CD14-positive monocyte (primary cell): ENCODE results near the gene HKDC1. TPM values are rescaled to one million over a fixed set of nuclear protein-coding genes. Genes with fewer than 3 reads are reported as not detected.

Experiments used
- DNase-seq, 3 donors: peaks; one replicate each; pipeline ENCODE4 v3.0.0-alpha.2; 2011 to 2022
- H2AFZ ChIP-seq: 2 replicates; pipeline ENCODE4 v1.6.0; 2012; ENCODE audit warnings: mild to moderate bottlenecking, low read depth, low read length, inconsistent platforms; ENCODE audit not compliant: insufficient read depth, poor library complexity, severe bottlenecking
- H3K27ac ChIP-seq, 2 donors: 1 replicate in 1 of 2; 2 replicates in 1 of 2; pipeline ENCODE4 v1.5.1; 2012 to 2013; ENCODE audit warnings: low read length in 2 of 2, control low read depth in 1 of 2, inconsistent platforms in 1 of 2, low read depth in 1 of 2, mild to moderate bottlenecking in 1 of 2
- H3K27me3 ChIP-seq, 2 donors: one replicate each; pipeline versions ENCODE4 v1.6.0 to v1.6.1; 2011 to 2013; ENCODE audit warnings: low read length in 2 of 2; ENCODE audit not compliant: control insufficient read depth in 2 of 2, insufficient read depth in 2 of 2
- H3K36me3 ChIP-seq, 2 donors: replicated peaks in 1 of 2; 1 replicate in 1 of 2; 2 replicates in 1 of 2; pipeline versions ENCODE4 v1.5.1 to v1.6.1; 2012 to 2013; ENCODE audit warnings: low read length in 2 of 2, control low read depth in 1 of 2, inconsistent platforms in 1 of 2, mild to moderate bottlenecking in 1 of 2; ENCODE audit not compliant: insufficient read depth in 2 of 2, control insufficient read depth in 1 of 2
- H3K4me1 ChIP-seq, 2 donors: 1 replicate in 1 of 2; 2 replicates in 1 of 2; pipeline versions ENCODE4 v1.5.1 to v1.6.1; 2012 to 2013; ENCODE audit warnings: low read length in 2 of 2, control low read depth in 1 of 2, inconsistent platforms in 1 of 2, mild to moderate bottlenecking in 1 of 2, moderate library complexity in 1 of 2; ENCODE audit not compliant: insufficient read depth in 2 of 2, control insufficient read depth in 1 of 2
- H3K4me2 ChIP-seq: replicated peaks from 2 replicates; pipeline ENCODE3; 2012; ENCODE audit warnings: low read length, moderate library complexity, mild to moderate bottlenecking; ENCODE audit not compliant: poor library complexity, severe bottlenecking; ENCODE audit errors: extremely low read depth
- H3K4me3 ChIP-seq, 3 experiments: fragments of 200-600 bp in 1 of 3; sonication (generic) in 1 of 3; replicated peaks in 1 of 3; 1 replicate in 2 of 3; 2 replicates in 1 of 3; pipeline ENCODE4 v1.5.1; 2011 to 2013; ENCODE audit warnings: low read length in 3 of 3, mild to moderate bottlenecking in 3 of 3, control low read depth in 2 of 3, low read depth in 2 of 3, inconsistent platforms in 1 of 3, moderate library complexity in 1 of 3
- H3K79me2 ChIP-seq: 2 replicates; pipeline ENCODE4 v1.6.0; 2012; ENCODE audit warnings: mild to moderate bottlenecking, control low read depth, inconsistent platforms, low read length, moderate library complexity; ENCODE audit not compliant: insufficient read depth
- H3K9ac ChIP-seq: 2 replicates; pipeline ENCODE4 v1.6.0; 2017; ENCODE audit warnings: low read length, mild to moderate bottlenecking; ENCODE audit not compliant: insufficient read depth, poor library complexity, severe bottlenecking
- H3K9me3 ChIP-seq, 2 donors: replicated peaks in 1 of 2; 1 replicate in 1 of 2; 2 replicates in 1 of 2; pipeline versions ENCODE4 v1.5.1 to v1.6.1; 2012 to 2013; ENCODE audit warnings: low read length in 2 of 2, control low read depth in 1 of 2; ENCODE audit not compliant: control insufficient read depth in 1 of 2, insufficient read depth in 1 of 2
- H4K20me1 ChIP-seq: 2 replicates; pipeline ENCODE4 v1.6.0; 2012; ENCODE audit warnings: mild to moderate bottlenecking, low read length, control low read depth, moderate library complexity; ENCODE audit not compliant: insufficient read depth
- H3K27ac Mint-ChIP-seq, 7 donors: one replicate each; pipeline ENCODE4 v1.8.0; 2020; ENCODE audit warnings: mild to moderate bottlenecking in 7 of 7, mixed read lengths in 7 of 7, moderate library complexity in 6 of 7, inconsistent platforms in 2 of 7
- H3K27me3 Mint-ChIP-seq, 3 donors: one replicate each; pipeline ENCODE4 v1.8.0; 2021 to 2022; ENCODE audit warnings: low read depth in 3 of 3, mild to moderate bottlenecking in 3 of 3, mixed read lengths in 3 of 3, moderate library complexity in 3 of 3, inconsistent platforms in 1 of 3
- H3K36me3 Mint-ChIP-seq, 2 donors: one replicate each; pipeline ENCODE4 v1.8.0; 2020; ENCODE audit warnings: mixed read lengths in 2 of 2, inconsistent platforms in 1 of 2, mild to moderate bottlenecking in 1 of 2
- H3K4me1 Mint-ChIP-seq: one replicate; pipeline ENCODE4 v1.8.0; 2020; ENCODE audit warnings: mild to moderate bottlenecking, mixed read lengths
- H3K4me3 Mint-ChIP-seq, 2 donors: one replicate each; pipeline ENCODE4 v1.8.0; 2020; ENCODE audit warnings: mild to moderate bottlenecking in 2 of 2, mixed read lengths in 2 of 2, moderate library complexity in 1 of 2
- H3K9me3 Mint-ChIP-seq, 7 donors: one replicate each; pipeline ENCODE4 v1.8.0; 2020 to 2022; ENCODE audit warnings: mixed read lengths in 7 of 7, mild to moderate bottlenecking in 6 of 7, moderate library complexity in 6 of 7, inconsistent platforms in 2 of 7
- CTCF ChIP-seq: fragments of 200-600 bp; IDR thresholded peaks from one replicate; pipeline ENCODE4 v1.8.0; 2022; ENCODE audit warnings: antibody characterized with exemption, mild to moderate bottlenecking
- WGBS: methylation state at CpG from one replicate; pipeline ENCODE4 v1.1.5; 2013; ENCODE audit warnings: missing lambda C conversion rate; ENCODE audit not compliant: insufficient coverage; 5-methylcytosine and 5-hydroxymethylcytosine counted together
- intact Hi-C, 2 donors: fragments of 100-400 bp; cut with micrococcal nuclease; formaldehyde crosslinking; loops; one replicate each; pipeline versions ENCODE4 v1.15.0 to v1.15.1; 2023
- polyA plus RNA-seq, 3 donors: library from polyadenylated mRNA; depleted of rRNA in 1 of 3; unstranded in 2 of 3; stranded (reverse) in 1 of 3; fragments of 300-500 nt in 2 of 3; fragments of >200 nt in 1 of 3; fragmentation: Illumina TruSeq in 2 of 3; gene quantifications; 1 replicate in 2 of 3; 2 replicates in 1 of 3; pipeline ENCODE4 v1.2.3, GENCODE V29; 2012 to 2021

The HKDC1 gene
- polyA plus RNA-seq, 3 donors: not detected

GRCh38 chr10:69270990-69271389 is 50.9 kb downstream of the HKDC1 start:
- no peaks in the 10 kb centered on the region for H3K9me3 ChIP-seq
- H3K27ac ChIP-seq: no peak overlapping the region
- peaks cover 0 to 5% of the 10 kb centered on the region in 2 donors for H3K4me1 ChIP-seq
- no peak for TF ChIP-seq CTCF
- Mint-ChIP-seq H3K4me3 (no peak overlapping the region), H3K36me3 (no peaks in the 10 kb centered on the region), H3K9me3 (peaks cover 0 to 5% (median 1%) of the 10 kb centered on the region in 7 donors), H3K27ac (no peak overlapping the region), H3K4me1 (peaks cover 2% of the 10 kb centered on the region), H3K27me3 (peaks cover 0 to 4% (median 3%) of the 10 kb centered on the region in 3 donors)
- WGBS: no CpG with 5 or more reads among the region's 3 CpGs
- H3K4me2 ChIP-seq: no peak overlapping the region
- H3K36me3 ChIP-seq: no peaks in the 10 kb centered on the region
- no peaks in the 10 kb centered on the region for H4K20me1 ChIP-seq
- H3K9ac ChIP-seq: no peak overlapping the region
- no peak overlapping the region for H2AFZ ChIP-seq
- no peaks in the 10 kb centered on the region for H3K79me2 ChIP-seq
- H3K4me3 ChIP-seq: no peak overlapping the region
- H3K27me3 ChIP-seq: no peaks in the 10 kb centered on the region
- intact Hi-C loops: no loop called here
- no peak for DNase-seq

- Histone ChIP-seq H4K20me1 (no peaks in the 10 kb centered on the region), H3K27ac (no peak overlapping the region), H3K4me3 (no peak overlapping the region), H3K9ac (no peak overlapping the region), H3K79me2 (no peaks in the 10 kb centered on the region), H3K27me3 (no peaks in the 10 kb centered on the region), H2AFZ (no peak overlapping the region), H3K4me1 (peaks cover 0 to 5% of the 10 kb centered on the region in 2 donors), H3K9me3 (no peaks in the 10 kb centered on the region), H3K4me2 (no peak overlapping the region), H3K36me3 (no peaks in the 10 kb centered on the region)
- Mint-ChIP-seq H3K36me3 (no peaks in the 10 kb centered on the region), H3K4me1 (peaks cover 2% of the 10 kb centered on the region), H3K27me3 (peaks cover 0 to 4% (median 0%) of the 10 kb centered on the region in 3 donors), H3K27ac (no peak overlapping the region), H3K4me3 (no peak overlapping the region), H3K9me3 (peaks cover 0 to 5% (median 1%) of the 10 kb centered on the region in 7 donors)
- DNase-seq: no peak
- no peak for TF ChIP-seq CTCF
- WGBS: no CpG with 5 or more reads among the region's 1 CpG
- intact Hi-C loops: no loop called here
Measured at GRCh38 chr10:69272624-69273023, 52.5 kb downstream of the HKDC1 start.
